ENCODE data around the gene HIGD2A. TPM values are rescaled to one million over a fixed set of nuclear protein-coding genes. Genes with fewer than 3 reads are reported as not detected.

HIGD2A gene
- total and polyA plus RNA-seq, 10 of the 15 experiments (the other 5 are each of a cell fraction or from before 2014, with no cell fraction given) = 152 to 348 (median 194) TPM

DNA sequence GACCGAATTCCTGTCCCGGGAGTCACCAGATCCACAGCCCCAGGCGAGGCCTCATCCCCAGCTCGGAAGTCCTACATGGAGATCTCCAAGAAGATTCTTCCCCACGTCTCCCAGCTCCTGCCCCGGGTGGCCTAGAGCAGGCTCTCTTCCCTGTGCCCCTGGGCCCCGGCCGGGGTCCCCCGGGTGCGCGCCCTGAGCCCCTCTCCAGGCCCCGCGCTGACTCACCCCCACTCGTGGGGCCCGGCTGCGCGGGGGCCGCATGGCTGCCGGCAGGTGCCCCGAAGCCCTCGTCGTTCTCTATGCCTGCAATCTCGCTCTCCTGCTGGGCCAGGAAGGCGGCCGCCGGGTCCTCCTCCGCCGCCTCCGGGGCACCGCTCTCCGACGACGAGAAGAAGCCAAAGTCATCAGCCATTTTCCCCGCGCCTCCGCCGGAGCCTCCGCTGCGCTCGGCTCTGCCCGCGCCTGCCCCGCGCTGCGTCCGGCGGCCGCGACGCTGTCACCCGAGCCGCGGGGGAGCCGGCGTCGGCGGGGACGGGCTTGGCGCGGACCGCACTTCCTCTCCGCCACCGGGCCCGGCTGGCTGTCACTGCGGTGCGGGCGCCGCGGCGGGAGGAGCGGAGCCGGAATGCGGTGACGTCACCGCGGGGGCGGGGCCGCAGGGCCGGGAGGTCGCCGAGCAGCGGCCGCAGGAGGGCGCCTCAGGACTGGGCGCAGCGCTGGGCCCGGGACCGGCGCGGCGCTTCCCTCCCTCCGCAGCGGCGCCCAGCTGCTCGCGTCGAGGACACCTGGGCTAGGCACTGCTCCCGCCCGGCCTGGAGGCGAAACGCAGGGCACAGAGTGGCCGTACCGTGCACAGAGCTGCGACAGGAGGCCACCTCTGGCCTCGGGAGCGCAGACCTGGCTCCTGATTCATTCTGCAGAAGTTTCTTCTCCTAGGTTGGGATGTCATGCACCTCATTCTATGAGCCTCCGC is 27.7 kb downstream of the HIGD2A start, which contains the start of gene CLTB (continued):
- TF ChIP-seq ZNF207 (IDR thresholded peaks at IDR 0.05; ENCODE audit: borderline replicate concordance) = 0 out of 2 replicates have a peak, but pooled peaks have one; percentile 33
- TF ChIP-seq, protein P1, sequence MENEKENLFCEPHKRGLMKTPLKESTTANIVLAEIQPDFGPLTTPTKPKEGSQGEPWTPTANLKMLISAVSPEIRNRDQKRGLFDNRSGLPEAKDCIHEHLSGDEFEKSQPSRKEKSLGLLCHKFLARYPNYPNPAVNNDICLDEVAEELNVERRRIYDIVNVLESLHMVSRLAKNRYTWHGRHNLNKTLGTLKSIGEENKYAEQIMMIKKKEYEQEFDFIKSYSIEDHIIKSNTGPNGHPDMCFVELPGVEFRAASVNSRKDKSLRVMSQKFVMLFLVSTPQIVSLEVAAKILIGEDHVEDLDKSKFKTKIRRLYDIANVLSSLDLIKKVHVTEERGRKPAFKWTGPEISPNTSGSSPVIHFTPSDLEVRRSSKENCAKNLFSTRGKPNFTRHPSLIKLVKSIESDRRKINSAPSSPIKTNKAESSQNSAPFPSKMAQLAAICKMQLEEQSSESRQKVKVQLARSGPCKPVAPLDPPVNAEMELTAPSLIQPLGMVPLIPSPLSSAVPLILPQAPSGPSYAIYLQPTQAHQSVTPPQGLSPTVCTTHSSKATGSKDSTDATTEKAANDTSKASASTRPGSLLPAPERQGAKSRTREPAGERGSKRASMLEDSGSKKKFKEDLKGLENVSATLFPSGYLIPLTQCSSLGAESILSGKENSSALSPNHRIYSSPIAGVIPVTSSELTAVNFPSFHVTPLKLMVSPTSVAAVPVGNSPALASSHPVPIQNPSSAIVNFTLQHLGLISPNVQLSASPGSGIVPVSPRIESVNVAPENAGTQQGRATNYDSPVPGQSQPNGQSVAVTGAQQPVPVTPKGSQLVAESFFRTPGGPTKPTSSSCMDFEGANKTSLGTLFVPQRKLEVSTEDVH (IDR thresholded peaks at IDR 0.05; ENCODE audit: low read depth, partially characterized antibody) = no peak
- TF ChIP-seq NFXL1 (IDR thresholded peaks at IDR 0.05; ENCODE audit: borderline replicate concordance) = 0 out of 2 replicates have a peak, but pooled peaks have one; percentile 40
- no peak for TF ChIP-seq SIX5 (IDR thresholded peaks at IDR 0.05; ENCODE audit: low read depth, low read length, severe bottlenecking)
- no peak for TF ChIP-seq FOXK2 (IDR thresholded peaks at IDR 0.05)
- no peak for TF ChIP-seq WRNIP1 (IDR thresholded peaks at IDR 0.05; ENCODE audit: borderline replicate concordance, low read depth, low read length)
- TF ChIP-seq FOXM1 (IDR thresholded peaks at IDR 0.05; ENCODE audit: low read depth, low read length) = no peak
- TF ChIP-seq, protein P2, sequence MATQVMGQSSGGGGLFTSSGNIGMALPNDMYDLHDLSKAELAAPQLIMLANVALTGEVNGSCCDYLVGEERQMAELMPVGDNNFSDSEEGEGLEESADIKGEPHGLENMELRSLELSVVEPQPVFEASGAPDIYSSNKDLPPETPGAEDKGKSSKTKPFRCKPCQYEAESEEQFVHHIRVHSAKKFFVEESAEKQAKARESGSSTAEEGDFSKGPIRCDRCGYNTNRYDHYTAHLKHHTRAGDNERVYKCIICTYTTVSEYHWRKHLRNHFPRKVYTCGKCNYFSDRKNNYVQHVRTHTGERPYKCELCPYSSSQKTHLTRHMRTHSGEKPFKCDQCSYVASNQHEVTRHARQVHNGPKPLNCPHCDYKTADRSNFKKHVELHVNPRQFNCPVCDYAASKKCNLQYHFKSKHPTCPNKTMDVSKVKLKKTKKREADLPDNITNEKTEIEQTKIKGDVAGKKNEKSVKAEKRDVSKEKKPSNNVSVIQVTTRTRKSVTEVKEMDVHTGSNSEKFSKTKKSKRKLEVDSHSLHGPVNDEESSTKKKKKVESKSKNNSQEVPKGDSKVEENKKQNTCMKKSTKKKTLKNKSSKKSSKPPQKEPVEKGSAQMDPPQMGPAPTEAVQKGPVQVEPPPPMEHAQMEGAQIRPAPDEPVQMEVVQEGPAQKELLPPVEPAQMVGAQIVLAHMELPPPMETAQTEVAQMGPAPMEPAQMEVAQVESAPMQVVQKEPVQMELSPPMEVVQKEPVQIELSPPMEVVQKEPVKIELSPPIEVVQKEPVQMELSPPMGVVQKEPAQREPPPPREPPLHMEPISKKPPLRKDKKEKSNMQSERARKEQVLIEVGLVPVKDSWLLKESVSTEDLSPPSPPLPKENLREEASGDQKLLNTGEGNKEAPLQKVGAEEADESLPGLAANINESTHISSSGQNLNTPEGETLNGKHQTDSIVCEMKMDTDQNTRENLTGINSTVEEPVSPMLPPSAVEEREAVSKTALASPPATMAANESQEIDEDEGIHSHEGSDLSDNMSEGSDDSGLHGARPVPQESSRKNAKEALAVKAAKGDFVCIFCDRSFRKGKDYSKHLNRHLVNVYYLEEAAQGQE (IDR thresholded peaks at IDR 0.05; ENCODE audit: low read depth, low read length) = no peak
- no peak for TF ChIP-seq TBL1XR1 (IDR thresholded peaks at IDR 0.05; ENCODE audit: low read depth, low read length)
- TF ChIP-seq MEF2B (IDR thresholded peaks at IDR 0.05; ENCODE audit: partially characterized antibody, poor library complexity, severe bottlenecking) = no peak
- TF ChIP-seq NFYA (IDR thresholded peaks at IDR 0.05; ENCODE audit: borderline replicate concordance, low read depth, low read length) = no peak
- peak; percentile 93 for TF ChIP-seq TCF3 (IDR thresholded peaks at IDR 0.05; ENCODE audit: borderline replicate concordance, insufficient read depth, low read depth, low read length)
- no peak for TF ChIP-seq IKZF2 (IDR thresholded peaks at IDR 0.05)
- TF ChIP-seq, protein P3, sequence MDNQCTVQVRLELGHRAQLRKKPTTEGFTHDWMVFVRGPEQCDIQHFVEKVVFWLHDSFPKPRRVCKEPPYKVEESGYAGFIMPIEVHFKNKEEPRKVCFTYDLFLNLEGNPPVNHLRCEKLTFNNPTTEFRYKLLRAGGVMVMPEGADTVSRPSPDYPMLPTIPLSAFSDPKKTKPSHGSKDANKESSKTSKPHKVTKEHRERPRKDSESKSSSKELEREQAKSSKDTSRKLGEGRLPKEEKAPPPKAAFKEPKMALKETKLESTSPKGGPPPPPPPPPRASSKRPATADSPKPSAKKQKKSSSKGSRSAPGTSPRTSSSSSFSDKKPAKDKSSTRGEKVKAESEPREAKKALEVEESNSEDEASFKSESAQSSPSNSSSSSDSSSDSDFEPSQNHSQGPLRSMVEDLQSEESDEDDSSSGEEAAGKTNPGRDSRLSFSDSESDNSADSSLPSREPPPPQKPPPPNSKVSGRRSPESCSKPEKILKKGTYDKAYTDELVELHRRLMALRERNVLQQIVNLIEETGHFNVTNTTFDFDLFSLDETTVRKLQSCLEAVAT (IDR thresholded peaks at IDR 0.05) = no peak
- peak; percentile 83 for TF ChIP-seq POLR2A (IDR thresholded peaks at IDR 0.05; ENCODE audit: low read depth, low read length)
- no peak for TF ChIP-seq MYC (IDR thresholded peaks at IDR 0.05; ENCODE audit: insufficient read depth, insufficient read length, insufficient replicate concordance, low read length, severe bottlenecking)
- peak in 1 of 2 experiments; percentile 88; a peak in 2 of 3 replicates for TF ChIP-seq EGR1 (IDR thresholded peaks at IDR 0.05; ENCODE audit: borderline replicate concordance in 1 of 2, low read depth in 2 of 2, low read length in 2 of 2)
- TF ChIP-seq RB1 (IDR thresholded peaks at IDR 0.05; ENCODE audit: borderline replicate concordance) = peak; percentile 98
- no peak for TF ChIP-seq MYB (IDR thresholded peaks at IDR 0.05; ENCODE audit: borderline replicate concordance, low read depth, low read length)
- no peak for TF ChIP-seq SMAD1 (IDR thresholded peaks at IDR 0.05; ENCODE audit: low read depth, partially characterized antibody)
- no peak for TF ChIP-seq CBFB (IDR thresholded peaks at IDR 0.05; ENCODE audit: low read depth)
